Activated CD4-positive, alpha-beta T cell treated with anti-CD3 and anti-CD28 coated beads for 1 hour (primary cell): Measurements from ENCODE around the gene MDM1.

Source experiments
- DNase-seq: peaks from one replicate; pipeline ENCODE4 v3.0.0-alpha.2; 2020

MDM1 gene

DNA sequence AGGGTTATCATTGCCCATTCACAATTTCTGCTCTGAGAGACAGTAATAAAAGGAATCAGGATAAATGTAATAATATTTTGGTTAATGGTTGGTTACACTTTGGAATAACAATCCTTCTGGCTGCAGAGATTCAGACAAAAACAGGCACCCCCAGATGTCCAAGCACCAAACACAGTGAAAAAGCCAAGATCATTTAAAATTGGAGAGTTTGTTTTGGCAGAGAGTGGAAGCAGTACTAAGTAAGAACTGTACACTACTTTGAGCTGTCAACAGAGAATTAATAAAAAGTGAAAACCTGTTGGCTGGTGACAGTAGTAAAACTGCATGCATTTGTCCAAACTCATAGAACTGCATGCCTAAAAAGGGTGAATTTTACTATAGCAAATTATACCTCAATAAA, 63.2 kb downstream of the MDM1 start:
- DNase-seq: no peak

GRCh38 chr12:68267892-68268396, 64.2 kb downstream of the MDM1 start:
- DNase-seq: no peak

- DNase-seq: no peak
Measured at GRCh38 chr12:68264857-68265256, 67.3 kb downstream of the MDM1 start.

GRCh38 chr12:68264158-68264855, 67.9 kb downstream of the MDM1 start:
- DNase-seq: no peak

GRCh38 chr12:68263366-68263765, 68.8 kb downstream of the MDM1 start:
- DNase-seq: no peak

- no peak for DNase-seq
Measured at GRCh38 chr12:68261896-68262295, 70.3 kb downstream of the MDM1 start.

- no peak for DNase-seq
Measured at GRCh38 chr12:68260153-68260552, 72.0 kb downstream of the MDM1 start.

- no peak for DNase-seq
Measured at GRCh38 chr12:68259318-68259940, 72.7 kb downstream of the MDM1 start.

DNA sequence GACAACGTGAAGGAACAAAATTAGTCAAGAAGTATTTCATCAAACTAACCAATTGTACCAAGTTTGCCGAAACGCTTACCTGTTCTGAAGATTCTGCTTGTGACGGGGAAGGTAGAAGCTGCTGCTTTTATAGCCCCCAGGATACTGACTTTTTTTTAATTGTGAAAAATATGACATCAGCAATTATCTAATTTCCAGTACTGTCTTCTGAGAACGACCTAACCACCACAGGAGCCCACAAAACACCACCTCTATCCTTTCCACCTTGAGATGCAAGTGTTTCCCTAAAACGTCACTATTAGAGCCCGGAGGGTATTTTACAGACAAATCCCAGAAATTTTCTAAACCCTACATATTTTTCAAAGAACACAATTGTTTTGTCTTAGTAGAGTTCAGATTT, 78.7 kb downstream of the MDM1 start, which contains the start of gene IL22:
IL22 (minus strand) TSS at position 101 of the 400 bp plus-strand sequence. CDS start 156 bp downstream, outside the sequence.
- no peak for DNase-seq

DNA sequence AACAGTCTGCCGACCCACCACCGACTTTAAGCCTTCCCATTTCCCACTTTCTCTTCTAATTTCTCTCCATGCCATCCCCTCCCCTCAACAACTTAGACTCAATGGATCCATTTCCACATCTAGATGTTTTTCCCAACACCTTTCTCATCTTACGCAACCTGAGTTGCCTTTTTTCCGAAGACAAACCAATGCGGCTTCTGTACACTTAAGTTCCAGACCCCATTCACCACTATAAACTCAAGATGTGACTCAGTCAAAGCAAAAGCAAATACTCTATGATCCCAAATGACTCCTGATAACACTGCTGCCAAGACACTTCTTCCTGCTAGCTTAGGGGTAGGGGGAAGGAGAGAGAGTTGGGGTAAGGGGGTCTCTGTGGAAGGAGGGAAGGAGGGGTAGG, 80.1 kb downstream of the MDM1 start:
- no peak for DNase-seq

DNA sequence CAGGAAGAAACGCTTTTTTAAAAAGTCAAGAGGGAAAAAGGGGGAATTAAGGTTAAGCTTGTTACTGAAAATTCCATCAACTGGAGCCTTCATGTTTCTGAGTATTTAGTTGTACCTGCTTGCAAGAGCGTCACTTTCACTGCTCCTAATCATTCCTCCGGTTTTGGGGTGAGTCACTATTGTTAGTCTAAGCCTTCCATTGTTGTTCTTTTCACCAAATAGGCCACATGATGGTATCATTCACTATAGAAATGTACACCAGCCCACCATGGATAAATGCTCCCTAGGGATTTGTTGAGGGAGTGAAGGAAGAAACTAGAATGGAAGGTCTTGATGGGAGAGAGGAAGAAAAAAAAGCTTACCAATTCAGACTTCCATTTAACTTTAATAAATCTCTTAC, 81.7 kb downstream of the MDM1 start:
- DNase-seq: no peak

GRCh38 chr12:68247785-68248184, 84.4 kb downstream of the MDM1 start:
- no peak for DNase-seq

- no peak for DNase-seq
Measured at GRCh38 chr12:68246350-68246749, 85.8 kb downstream of the MDM1 start.

DNA sequence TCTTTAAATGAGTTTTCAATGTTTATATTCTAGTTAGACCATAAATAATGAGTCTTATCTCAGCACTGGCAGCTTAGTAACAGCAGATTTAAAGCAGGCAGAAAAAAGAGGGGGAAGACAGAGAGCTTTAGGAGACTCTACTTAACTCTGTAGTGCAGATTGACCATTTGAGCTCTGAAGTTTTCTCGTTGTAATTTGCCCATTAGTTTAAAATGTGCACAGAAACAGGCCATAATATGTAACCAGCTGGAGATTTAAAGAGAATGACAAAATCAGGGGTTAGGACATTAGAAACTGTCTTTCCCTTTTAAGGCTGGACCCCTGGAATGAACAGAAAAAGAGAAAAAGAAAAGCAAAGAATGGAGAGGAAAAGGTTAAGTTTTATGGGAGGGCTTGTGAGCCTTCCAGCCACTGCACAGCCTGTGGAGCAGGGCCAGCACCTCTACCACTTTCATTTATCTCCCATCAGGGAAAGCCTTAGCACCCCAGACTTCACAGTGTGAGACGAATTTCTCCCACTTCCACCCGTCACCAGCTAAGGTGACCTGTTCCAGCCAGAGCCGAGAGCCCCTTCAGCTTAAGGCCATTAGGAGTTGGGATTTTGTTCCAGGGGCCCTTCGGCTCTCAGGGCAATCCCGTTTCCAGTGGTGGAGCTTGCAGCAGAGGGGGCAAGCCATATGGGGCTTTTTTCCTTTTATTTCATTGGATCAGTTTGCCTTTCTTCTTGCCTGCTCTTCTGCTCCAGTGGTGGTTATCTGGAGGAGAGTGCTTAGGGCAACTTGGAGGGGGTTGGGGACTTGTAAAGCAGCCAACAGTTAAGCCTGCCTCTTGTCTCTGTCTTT, 86.8 kb downstream of the MDM1 start:
- no peak for DNase-seq
